NCI-H2196 treated with DMSO at 0.1 percent for 48 hours (cell line): ENCODE results near the gene RGS8.

Experiments used
- DNase-seq: peaks from one replicate; lab custom pipeline; 2025; ENCODE audit not compliant: unreplicated experiment; lab: John Stamatoyannopoulos, UW

The RGS8 gene

DNA sequence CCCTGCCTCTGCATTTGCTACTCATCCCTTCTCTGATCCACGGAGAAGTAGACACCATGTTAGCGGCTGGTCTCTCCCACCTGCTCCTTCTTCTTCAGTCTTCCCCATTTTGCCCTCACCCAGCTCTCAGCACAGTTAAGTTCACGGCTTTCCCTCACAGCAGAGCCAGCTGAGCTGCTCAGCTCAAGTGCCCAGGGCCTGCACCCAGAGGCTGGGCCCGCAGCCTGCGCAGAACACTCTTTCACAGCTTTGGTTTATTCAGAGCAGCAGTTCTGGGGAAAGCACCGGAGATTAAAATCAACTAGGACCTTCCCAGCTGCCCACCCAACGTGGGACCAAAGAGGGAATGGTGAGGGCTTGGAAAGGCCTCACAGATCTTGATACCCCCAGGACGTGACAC is 41.9 kb downstream of the RGS8 start:
- DNase-seq: no peak

DNA sequence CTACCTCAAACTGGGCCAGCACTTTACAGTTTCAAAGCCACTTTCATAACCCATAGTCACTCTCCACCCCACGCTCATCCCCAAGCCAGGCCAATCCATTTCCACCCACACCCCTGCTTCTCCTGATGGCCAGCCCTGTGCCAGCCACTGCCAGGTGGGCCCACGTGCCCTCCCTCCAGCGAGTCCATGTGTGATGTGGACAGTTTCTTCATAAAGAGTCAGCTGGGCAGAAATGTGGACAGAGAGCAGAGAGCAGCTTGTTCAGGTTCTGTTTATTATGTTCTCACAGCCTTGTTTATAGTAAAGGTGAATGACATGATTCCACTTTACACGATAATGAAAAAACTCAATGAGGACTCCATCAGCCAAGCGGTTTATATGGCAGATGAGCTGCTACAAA is 42.8 kb downstream of the RGS8 start:
- DNase-seq: no peak

DNA sequence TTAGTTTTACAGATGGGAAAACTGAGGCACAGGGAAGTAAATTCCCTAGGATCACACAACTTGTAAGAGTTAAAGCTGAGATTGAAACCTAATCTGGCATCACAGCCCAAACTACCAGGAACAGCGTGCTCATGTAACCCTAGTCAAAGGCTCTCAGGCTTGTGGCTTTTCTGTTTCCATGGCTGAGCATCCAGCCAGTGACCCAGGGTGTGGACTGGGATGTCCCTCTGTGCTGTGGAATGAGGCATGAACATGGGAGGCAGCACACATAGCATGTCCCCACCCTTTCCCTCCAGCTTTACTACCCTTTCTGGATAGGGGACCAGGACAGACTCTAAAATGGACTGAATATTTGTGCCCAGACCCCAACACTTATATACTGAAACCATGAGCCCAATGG is 45.1 kb downstream of the RGS8 start:
- DNase-seq: no peak

DNA sequence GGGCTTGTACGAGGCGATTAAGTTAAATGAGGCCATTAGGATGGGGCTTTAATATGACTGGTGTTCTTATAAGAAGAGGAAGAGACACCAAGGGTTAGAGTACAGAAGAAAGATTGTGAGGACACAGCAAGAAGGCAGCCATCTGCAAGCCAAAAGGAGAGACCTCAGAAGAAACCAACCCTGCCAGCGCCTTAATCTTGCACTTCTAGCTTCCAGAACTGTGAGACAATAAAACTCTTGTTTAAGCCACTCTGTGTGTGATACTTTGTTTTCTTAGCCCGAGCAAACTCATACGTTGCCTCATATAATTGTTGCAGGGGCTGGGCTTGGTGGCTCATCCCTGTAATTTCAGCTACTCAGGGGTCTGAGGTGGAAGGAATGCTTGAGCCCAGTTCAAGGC is 46.6 kb downstream of the RGS8 start:
- no peak for DNase-seq

DNA sequence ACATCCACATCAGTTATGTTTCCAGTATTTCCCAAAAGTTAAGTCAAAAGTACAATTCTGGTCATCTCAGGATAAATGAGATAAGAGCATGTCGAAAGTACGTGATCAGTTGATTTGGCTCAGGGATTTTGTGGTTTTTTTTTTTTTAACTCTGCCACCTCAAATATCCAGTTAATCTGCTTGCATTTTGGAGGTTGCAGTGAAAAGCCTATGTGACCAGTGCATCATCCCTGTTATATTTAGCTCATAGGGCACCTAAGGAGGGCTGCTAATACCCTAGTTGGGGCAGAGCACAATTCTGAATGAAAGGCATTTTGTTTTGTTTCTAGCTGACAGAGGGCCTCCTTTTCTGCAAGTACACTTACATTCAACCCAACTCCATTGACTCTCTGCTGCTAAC is 48.5 kb downstream of the RGS8 start:
- no peak for DNase-seq
